ENCODE data around the gene SNX4.

GRCh38 chr3:125433091-125433534 is 86.9 kb downstream of the SNX4 start:
- no peak for TF ChIP-seq EZH2 (IDR thresholded peaks at IDR 0.05)
- TF ChIP-seq POLR2AphosphoS5 (IDR thresholded peaks at IDR 0.05; ENCODE audit: borderline replicate concordance, low read depth, low read length): no peak
- no peak for TF ChIP-seq FOXP2 (optimal IDR thresholded peaks at IDR 0.05; ENCODE audit: control extremely low read depth, extremely low read length, insufficient read depth)
